WERI-Rb-1 (cell line): ENCODE data around the gene CAMTA1.

Source experiments
- DNase-seq: peaks from one replicate; pipeline ENCODE4 v3.0.0-alpha.2; 2020
- H3K27ac ChIP-seq: fragments of 250-450 bp; sonication (Bioruptor Pico); 2 replicates; pipeline ENCODE4 v1.5.1; 2020; ENCODE audit warnings: mild to moderate bottlenecking, moderate library complexity
- H3K27me3 ChIP-seq: fragments of 250-450 bp; sonication (Bioruptor Pico); 2 replicates; pipeline ENCODE4 v1.5.1; 2021; ENCODE audit warnings: mild to moderate bottlenecking, low read depth, moderate library complexity; ENCODE audit not compliant: insufficient read depth, severe bottlenecking
- H3K36me3 ChIP-seq: fragments of 250-450 bp; sonication (Bioruptor Pico); 2 replicates; pipeline ENCODE4 v1.5.1; 2020; ENCODE audit warnings: mild to moderate bottlenecking, moderate library complexity
- H3K4me3 ChIP-seq: 2 replicates; pipeline ENCODE4 v1.5.1; 2011; ENCODE audit warnings: low read depth, mild to moderate bottlenecking, control low read depth, low read length
- H3K9me3 ChIP-seq: fragments of 250-450 bp; sonication (Bioruptor Pico); 2 replicates; pipeline ENCODE4 v1.5.1; 2021; ENCODE audit warnings: mild to moderate bottlenecking, moderate library complexity; ENCODE audit not compliant: severe bottlenecking
- TF ChIP-seq, protein P1 (sequence below): IDR thresholded peaks from 2 replicates; pipeline ENCODE4 v1.5.1; 2011; ENCODE audit warnings: low read depth, mild to moderate bottlenecking, control low read depth, inconsistent platforms, low read length

Gene CAMTA1

DNA sequence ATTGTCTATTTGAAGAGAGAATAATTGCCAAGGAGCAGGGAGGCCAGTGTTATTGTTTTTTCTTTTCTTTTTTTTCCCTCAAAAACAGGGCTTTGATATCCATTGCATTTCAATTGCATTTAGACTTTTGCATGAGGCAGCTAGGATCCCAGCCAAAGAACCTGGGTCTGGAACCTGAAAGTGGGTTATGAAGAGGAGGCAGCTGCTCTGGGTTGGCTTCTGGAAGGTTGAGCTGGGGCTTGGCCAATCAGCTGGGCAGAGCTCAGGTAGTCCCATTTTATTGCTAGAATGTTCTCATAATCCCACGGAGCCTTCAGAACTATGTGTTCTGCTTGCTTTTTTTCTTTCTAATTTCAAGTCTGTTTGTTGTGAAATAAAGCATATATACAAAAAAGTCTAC, 218.9 kb downstream of the CAMTA1 start:
- Histone ChIP-seq H3K27ac (no peak overlapping the region), H3K4me3 (no peak overlapping the region), H3K9me3 (no peaks in the 10 kb centered on the region), H3K36me3 (no peaks in the 10 kb centered on the region), H3K27me3 (no peaks in the 10 kb centered on the region)
- TF ChIP-seq, protein P1, sequence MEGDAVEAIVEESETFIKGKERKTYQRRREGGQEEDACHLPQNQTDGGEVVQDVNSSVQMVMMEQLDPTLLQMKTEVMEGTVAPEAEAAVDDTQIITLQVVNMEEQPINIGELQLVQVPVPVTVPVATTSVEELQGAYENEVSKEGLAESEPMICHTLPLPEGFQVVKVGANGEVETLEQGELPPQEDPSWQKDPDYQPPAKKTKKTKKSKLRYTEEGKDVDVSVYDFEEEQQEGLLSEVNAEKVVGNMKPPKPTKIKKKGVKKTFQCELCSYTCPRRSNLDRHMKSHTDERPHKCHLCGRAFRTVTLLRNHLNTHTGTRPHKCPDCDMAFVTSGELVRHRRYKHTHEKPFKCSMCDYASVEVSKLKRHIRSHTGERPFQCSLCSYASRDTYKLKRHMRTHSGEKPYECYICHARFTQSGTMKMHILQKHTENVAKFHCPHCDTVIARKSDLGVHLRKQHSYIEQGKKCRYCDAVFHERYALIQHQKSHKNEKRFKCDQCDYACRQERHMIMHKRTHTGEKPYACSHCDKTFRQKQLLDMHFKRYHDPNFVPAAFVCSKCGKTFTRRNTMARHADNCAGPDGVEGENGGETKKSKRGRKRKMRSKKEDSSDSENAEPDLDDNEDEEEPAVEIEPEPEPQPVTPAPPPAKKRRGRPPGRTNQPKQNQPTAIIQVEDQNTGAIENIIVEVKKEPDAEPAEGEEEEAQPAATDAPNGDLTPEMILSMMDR: no peak
- no peak for DNase-seq

DNA sequence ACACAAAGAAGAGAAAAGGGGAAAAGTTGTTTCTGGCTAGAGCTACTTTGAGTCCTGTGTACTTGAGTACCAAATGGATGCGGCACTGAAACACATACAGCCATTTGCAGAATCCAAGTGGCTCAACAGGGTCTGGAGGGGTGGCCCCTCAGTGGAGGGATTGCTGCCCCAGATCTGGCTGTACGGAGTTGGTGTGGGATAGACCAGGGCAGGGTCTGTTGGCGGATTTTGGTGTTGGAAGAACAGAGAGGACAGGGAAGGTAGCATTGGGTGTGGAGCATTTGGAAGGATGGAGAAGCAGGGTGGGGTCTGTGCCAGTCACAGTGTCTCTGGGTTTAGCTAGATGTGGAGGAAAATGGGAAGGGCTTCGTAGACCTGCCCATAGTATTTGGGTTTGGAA, 220.5 kb downstream of the CAMTA1 start:
- Histone ChIP-seq H3K36me3 (no peaks in the 10 kb centered on the region), H3K27me3 (no peaks in the 10 kb centered on the region), H3K9me3 (no peaks in the 10 kb centered on the region), H3K4me3 (no peak overlapping the region), H3K27ac (no peak overlapping the region)
- no peak for DNase-seq
- TF ChIP-seq, protein P1: no peak

DNA sequence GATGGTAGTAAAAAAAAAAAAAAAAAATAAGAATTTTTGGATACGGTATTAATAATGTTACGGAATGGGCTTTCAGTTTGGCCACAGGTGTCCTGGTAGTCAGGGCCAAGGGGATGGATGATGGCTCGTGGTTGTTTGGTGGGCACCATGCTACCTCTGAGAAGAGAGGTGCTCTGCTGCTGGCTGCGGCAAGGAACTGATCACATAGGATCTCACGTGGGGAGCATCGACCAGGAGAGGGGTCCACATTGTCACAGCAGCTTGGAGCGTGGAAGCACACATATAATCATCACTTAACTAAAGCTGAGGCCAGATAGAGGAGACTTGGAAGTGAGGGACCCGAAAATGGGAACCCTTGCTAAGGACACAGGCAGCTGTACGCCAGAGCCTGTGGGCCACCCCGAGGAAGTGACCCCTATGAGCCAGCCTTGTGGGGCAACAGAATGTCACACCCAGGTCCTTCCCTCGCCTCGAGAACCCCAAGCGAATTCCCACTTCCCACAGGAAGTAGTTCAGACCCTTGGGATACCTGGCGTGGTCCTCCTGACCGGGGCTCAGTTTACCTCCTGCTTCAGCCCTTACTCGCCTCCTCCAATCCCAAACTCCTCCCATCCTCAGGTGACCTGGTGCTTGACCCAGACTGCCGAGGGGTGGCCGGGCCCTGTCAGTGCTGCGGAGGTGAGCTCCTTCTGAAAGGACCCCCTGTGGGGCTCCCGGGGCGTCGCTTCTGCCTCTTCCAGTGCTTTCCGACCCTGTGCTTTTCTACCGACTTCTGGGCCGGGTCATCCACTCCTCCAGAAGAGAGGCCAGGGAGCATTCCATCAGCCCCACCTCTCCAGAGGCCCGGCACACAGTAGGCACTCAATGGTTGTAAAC, 222.0 kb downstream of the CAMTA1 start:
- TF ChIP-seq, protein P1: no peak
- no peak overlapping the region for H3K4me3 ChIP-seq
- no peaks in the 10 kb centered on the region for H3K9me3 ChIP-seq
- H3K36me3 ChIP-seq: no peaks in the 10 kb centered on the region
- no peak overlapping the region for H3K27ac ChIP-seq
- no peaks in the 10 kb centered on the region for H3K27me3 ChIP-seq
- DNase-seq: no peak

DNA sequence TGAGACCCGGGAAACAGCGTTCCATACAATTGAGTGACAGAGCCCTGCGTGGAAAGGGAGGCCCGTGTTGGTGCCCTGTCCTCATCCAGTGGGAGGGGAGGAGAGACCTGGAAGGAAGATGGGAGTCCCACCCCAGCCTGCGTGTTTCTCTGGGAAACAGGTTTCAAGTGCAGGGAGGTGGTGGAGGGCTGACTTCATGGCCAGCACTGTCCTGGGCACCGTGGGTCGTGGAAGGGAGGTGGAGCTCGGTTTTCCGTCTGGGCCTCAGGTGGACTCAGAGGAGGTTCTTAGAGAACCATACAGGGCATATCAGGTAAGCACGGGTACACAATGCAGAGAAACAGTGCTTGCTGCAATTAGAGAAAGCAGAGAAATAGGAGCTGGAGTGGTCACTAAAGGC, 222.6 kb downstream of the CAMTA1 start:
- no peak overlapping the region for H3K4me3 ChIP-seq
- H3K9me3 ChIP-seq: no peaks in the 10 kb centered on the region
- H3K27me3 ChIP-seq: no peaks in the 10 kb centered on the region
- TF ChIP-seq, protein P1: no peak
- no peak for DNase-seq
- no peaks in the 10 kb centered on the region for H3K36me3 ChIP-seq
- H3K27ac ChIP-seq: no peak overlapping the region

DNA sequence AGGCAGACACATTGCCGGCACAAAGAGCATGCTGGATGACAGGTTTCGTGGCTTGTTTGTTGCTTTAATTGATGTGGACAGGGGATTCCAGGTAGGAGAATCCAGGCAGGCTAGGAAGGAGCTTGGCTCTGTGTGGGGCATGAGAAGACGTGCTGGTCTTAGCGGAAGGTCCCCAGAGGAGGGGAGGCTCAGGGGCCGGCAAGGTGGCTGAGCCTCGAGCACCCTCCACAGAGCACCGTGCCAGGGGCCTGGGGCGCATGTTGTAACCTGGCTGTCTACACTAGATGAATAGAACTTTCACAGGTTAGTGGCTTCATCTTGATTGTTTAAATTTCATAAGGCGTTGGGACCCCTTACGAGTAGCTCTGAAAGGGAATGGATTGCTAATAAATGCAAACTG, 223.1 kb downstream of the CAMTA1 start:
- no peaks in the 10 kb centered on the region for H3K9me3 ChIP-seq
- no peak for DNase-seq
- TF ChIP-seq, protein P1: no peak
- no peak overlapping the region for H3K27ac ChIP-seq
- H3K4me3 ChIP-seq: no peak overlapping the region
- H3K36me3 ChIP-seq: no peaks in the 10 kb centered on the region
- no peaks in the 10 kb centered on the region for H3K27me3 ChIP-seq
